ENCODE results near the gene CDADC1.

The CDADC1 gene

GRCh38 chr13:49213997-49214916 is 33.5 kb upstream of the CDADC1 start:
- TF ChIP-seq ZFX (IDR thresholded peaks at IDR 0.05; ENCODE audit: borderline replicate concordance) (no peak), CTCF (IDR thresholded peaks at IDR 0.05) (no peak)
- no peak overlapping the region for H3K27ac ChIP-seq

GRCh38 chr13:49214917-49215376 is 32.8 kb upstream of the CDADC1 start:
- TF ChIP-seq ZFX (IDR thresholded peaks at IDR 0.05; ENCODE audit: borderline replicate concordance) = no peak
- TF ChIP-seq CTCF (IDR thresholded peaks at IDR 0.05) = 0 out of 2 replicates have a peak, but pooled peaks have one; percentile 14
- H3K27ac ChIP-seq = no peak overlapping the region

GRCh38 chr13:49216334-49216733 is 31.4 kb upstream of the CDADC1 start:
- H3K27ac ChIP-seq = no peak overlapping the region
- no peak for TF ChIP-seq CTCF (IDR thresholded peaks at IDR 0.05)
- TF ChIP-seq ZFX (IDR thresholded peaks at IDR 0.05; ENCODE audit: borderline replicate concordance) = no peak

- TF ChIP-seq CTCF (IDR thresholded peaks at IDR 0.05) (no peak), ZFX (IDR thresholded peaks at IDR 0.05; ENCODE audit: borderline replicate concordance) (no peak)
- H3K27ac ChIP-seq = no peak overlapping the region
These were observed 29.7 kb upstream of the CDADC1 start for GRCh38 chr13:49217962-49218492.

- H3K27ac ChIP-seq = no peak overlapping the region
- TF ChIP-seq CTCF (IDR thresholded peaks at IDR 0.05) (no peak), ZFX (IDR thresholded peaks at IDR 0.05; ENCODE audit: borderline replicate concordance) (no peak)
These were observed 29.2 kb upstream of the CDADC1 start for GRCh38 chr13:49218493-49219051.

- H3K27ac ChIP-seq = no peak overlapping the region
These were observed 28.1 kb upstream of the CDADC1 start for GRCh38 chr13:49219647-49220035.

More at GRCh38 chr13:49219647-49220035, 28.1 kb upstream of the CDADC1 start:
- no peak for TF ChIP-seq ZFX (IDR thresholded peaks at IDR 0.05; ENCODE audit: borderline replicate concordance)
- TF ChIP-seq CTCF (IDR thresholded peaks at IDR 0.05) = no peak
